Measurements from ENCODE around the gene PRG2. TPM values are rescaled to one million over a fixed set of nuclear protein-coding genes. Genes with fewer than 3 reads are reported as not detected.

The PRG2 gene
- total and polyA plus RNA-seq, 2 experiments from 2014 or later, result not detected

DNA sequence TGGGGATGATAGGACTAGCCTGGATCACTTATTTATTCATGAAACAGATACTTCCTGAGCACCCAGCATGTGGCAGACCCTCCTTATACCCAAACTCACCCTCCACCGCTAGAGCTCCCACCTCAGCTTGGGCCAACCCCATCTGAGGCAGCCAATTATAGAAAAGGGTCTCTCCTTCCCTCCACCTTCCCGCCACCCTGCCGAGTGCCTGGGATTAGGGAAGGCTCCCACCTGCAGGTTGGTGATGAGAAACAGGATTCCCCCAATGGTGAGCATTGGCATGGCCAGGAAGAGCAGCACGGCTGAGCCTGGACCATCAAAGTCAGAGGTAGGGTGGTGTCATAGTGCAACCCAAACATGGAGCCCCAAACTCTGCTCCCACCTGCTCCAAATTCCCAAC lies 30.6 kb upstream of the PRG2 start:
- Histone ChIP-seq H2AFZ (no peak overlapping the region), H3K36me3 (replicated peaks; ENCODE audit: insufficient read depth, low read depth) (no peaks in the 10 kb centered on the region), H3K9me3 (ENCODE audit: low read depth) (no peaks in the 10 kb centered on the region), H4K20me1 (ENCODE audit: insufficient read depth, poor library complexity, severe bottlenecking) (no peaks in the 10 kb centered on the region), H3K9me2 (replicated peaks; ENCODE audit: insufficient read depth) (no peaks in the 10 kb centered on the region), H3K4me2 (no peak overlapping the region), H3K79me2 (no peaks in the 10 kb centered on the region), H3K4me3 (no peak overlapping the region), H3K4me1 (ENCODE audit: insufficient read depth) (peaks cover 4% of the 10 kb centered on the region), H3K27me3 (no peaks in the 10 kb centered on the region), H3K27ac (no peak overlapping the region)
- WGBS (ENCODE audit: low lambda C conversion rate, missing lambda C conversion rate), result 90% methylated on average over 4 of the region's 4 CpGs
- no peak for DNase-seq (ENCODE audit: low spot score)
- no peak for TF ChIP-seq EZH2 (IDR thresholded peaks at IDR 0.05; ENCODE audit: borderline replicate concordance)
- TF ChIP-seq, protein P1, sequence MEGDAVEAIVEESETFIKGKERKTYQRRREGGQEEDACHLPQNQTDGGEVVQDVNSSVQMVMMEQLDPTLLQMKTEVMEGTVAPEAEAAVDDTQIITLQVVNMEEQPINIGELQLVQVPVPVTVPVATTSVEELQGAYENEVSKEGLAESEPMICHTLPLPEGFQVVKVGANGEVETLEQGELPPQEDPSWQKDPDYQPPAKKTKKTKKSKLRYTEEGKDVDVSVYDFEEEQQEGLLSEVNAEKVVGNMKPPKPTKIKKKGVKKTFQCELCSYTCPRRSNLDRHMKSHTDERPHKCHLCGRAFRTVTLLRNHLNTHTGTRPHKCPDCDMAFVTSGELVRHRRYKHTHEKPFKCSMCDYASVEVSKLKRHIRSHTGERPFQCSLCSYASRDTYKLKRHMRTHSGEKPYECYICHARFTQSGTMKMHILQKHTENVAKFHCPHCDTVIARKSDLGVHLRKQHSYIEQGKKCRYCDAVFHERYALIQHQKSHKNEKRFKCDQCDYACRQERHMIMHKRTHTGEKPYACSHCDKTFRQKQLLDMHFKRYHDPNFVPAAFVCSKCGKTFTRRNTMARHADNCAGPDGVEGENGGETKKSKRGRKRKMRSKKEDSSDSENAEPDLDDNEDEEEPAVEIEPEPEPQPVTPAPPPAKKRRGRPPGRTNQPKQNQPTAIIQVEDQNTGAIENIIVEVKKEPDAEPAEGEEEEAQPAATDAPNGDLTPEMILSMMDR (IDR thresholded peaks at IDR 0.05; ENCODE audit: poor library complexity), result no peak
- no peak for TF ChIP-seq EZH2phosphoT487 (IDR thresholded peaks at IDR 0.05; ENCODE audit: low read depth, severe bottlenecking, unreplicated experiment)

DNA sequence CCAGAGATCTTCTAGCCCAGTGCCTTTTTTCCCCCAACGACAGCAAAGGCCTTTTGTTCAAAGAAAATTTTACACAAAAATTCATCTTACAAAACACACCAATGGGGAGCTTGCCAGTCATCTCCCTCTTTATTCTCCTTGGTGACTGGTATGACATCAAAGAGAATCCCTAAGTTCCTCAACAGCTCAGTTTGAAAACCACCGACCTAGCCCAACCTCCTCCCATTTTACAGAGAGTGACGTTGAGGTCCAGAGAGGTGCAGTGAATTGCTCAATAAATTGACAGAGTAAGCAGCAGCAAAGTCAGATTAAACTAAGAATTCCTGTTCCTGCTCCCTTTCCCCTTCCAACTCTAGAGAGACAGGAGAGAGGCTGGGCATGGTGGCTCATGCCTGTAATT lies 28.7 kb upstream of the PRG2 start:
- H3K27me3 ChIP-seq, result no peaks in the 10 kb centered on the region
- DNase-seq (ENCODE audit: low spot score), result no peak
- TF ChIP-seq, protein P1 (IDR thresholded peaks at IDR 0.05; ENCODE audit: poor library complexity), result no peak
- TF ChIP-seq EZH2phosphoT487 (IDR thresholded peaks at IDR 0.05; ENCODE audit: low read depth, severe bottlenecking, unreplicated experiment), result no peak
- no peak for TF ChIP-seq EZH2 (IDR thresholded peaks at IDR 0.05; ENCODE audit: borderline replicate concordance)
- no peak overlapping the region for H3K27ac ChIP-seq
- H3K79me2 ChIP-seq, result no peaks in the 10 kb centered on the region
- no peaks in the 10 kb centered on the region for H3K36me3 ChIP-seq (replicated peaks; ENCODE audit: insufficient read depth, low read depth)
- H3K4me1 ChIP-seq (ENCODE audit: insufficient read depth), result no peaks in the 10 kb centered on the region
- no peak overlapping the region for H3K4me3 ChIP-seq
- H2AFZ ChIP-seq, result no peak overlapping the region
- H3K9me3 ChIP-seq (ENCODE audit: low read depth), result no peaks in the 10 kb centered on the region
- WGBS (ENCODE audit: low lambda C conversion rate, missing lambda C conversion rate), result 100% methylated on average over 3 of the region's 3 CpGs
- no peak overlapping the region for H3K4me2 ChIP-seq
- no peaks in the 10 kb centered on the region for H4K20me1 ChIP-seq (ENCODE audit: insufficient read depth, poor library complexity, severe bottlenecking)
- no peaks in the 10 kb centered on the region for H3K9me2 ChIP-seq (replicated peaks; ENCODE audit: insufficient read depth)

- H3K27ac ChIP-seq, result no peak overlapping the region
- no peak for TF ChIP-seq EZH2 (IDR thresholded peaks at IDR 0.05; ENCODE audit: borderline replicate concordance)
- TF ChIP-seq, protein P1 (IDR thresholded peaks at IDR 0.05; ENCODE audit: poor library complexity), result no peak
- no peak for TF ChIP-seq EZH2phosphoT487 (IDR thresholded peaks at IDR 0.05; ENCODE audit: low read depth, severe bottlenecking, unreplicated experiment)
- no peak for DNase-seq (ENCODE audit: low spot score)
- H4K20me1 ChIP-seq (ENCODE audit: insufficient read depth, poor library complexity, severe bottlenecking), result no peaks in the 10 kb centered on the region
- no peak overlapping the region for H3K4me3 ChIP-seq
- H3K4me1 ChIP-seq (ENCODE audit: insufficient read depth), result no peaks in the 10 kb centered on the region
- H2AFZ ChIP-seq, result no peak overlapping the region
- H3K36me3 ChIP-seq (replicated peaks; ENCODE audit: insufficient read depth, low read depth), result no peaks in the 10 kb centered on the region
- no peaks in the 10 kb centered on the region for H3K9me2 ChIP-seq (replicated peaks; ENCODE audit: insufficient read depth)
- H3K4me2 ChIP-seq, result no peak overlapping the region
- no peaks in the 10 kb centered on the region for H3K27me3 ChIP-seq
- no peaks in the 10 kb centered on the region for H3K79me2 ChIP-seq
- no peaks in the 10 kb centered on the region for H3K9me3 ChIP-seq (ENCODE audit: low read depth)
Observed at GRCh38 chr11:57418131-57418530, 27.7 kb upstream of the PRG2 start.

DNA sequence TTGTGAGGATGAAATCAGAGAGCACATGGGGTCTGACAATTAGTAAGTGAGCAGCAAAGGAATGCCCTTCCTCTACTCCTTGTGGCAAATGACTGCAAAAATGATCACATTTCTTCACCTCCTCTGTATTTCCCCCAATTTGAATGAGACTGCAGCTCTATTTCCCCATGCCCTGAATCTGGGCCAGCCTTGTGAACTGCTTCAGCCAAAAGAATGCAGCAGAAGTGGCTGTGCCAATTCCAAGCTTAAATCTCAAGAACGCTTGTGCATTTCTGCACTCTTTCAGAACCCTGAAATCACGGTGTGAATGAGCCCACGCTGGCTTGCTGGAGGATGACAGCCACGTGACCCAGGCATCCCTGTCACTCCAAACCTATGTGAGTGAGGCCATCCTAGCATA lies 26.6 kb upstream of the PRG2 start:
- Histone ChIP-seq H3K4me3 (no peak overlapping the region), H3K36me3 (replicated peaks; ENCODE audit: insufficient read depth, low read depth) (no peaks in the 10 kb centered on the region), H3K27ac (no peak overlapping the region), H3K79me2 (no peaks in the 10 kb centered on the region), H3K4me1 (ENCODE audit: insufficient read depth) (no peaks in the 10 kb centered on the region), H3K27me3 (no peaks in the 10 kb centered on the region), H2AFZ (no peak overlapping the region), H3K9me2 (replicated peaks; ENCODE audit: insufficient read depth) (no peaks in the 10 kb centered on the region), H3K9me3 (ENCODE audit: low read depth) (no peaks in the 10 kb centered on the region), H3K4me2 (no peak overlapping the region), H4K20me1 (ENCODE audit: insufficient read depth, poor library complexity, severe bottlenecking) (no peaks in the 10 kb centered on the region)
- no peak for TF ChIP-seq EZH2 (IDR thresholded peaks at IDR 0.05; ENCODE audit: borderline replicate concordance)
- TF ChIP-seq, protein P1 (IDR thresholded peaks at IDR 0.05; ENCODE audit: poor library complexity), result no peak
- TF ChIP-seq EZH2phosphoT487 (IDR thresholded peaks at IDR 0.05; ENCODE audit: low read depth, severe bottlenecking, unreplicated experiment), result no peak
- no peak for DNase-seq (ENCODE audit: low spot score)
- WGBS (ENCODE audit: low lambda C conversion rate, missing lambda C conversion rate), result 95% methylated on average over 4 of the region's 4 CpGs
